GM21447 (cell line): ENCODE results near the gene FERD3L.

Source experiments
- ATAC-seq: cut with Tn5 transposase; IDR thresholded peaks from one replicate; pipeline ENCODE4 v1.9.1; 2021; ENCODE audit not compliant: unreplicated experiment

FERD3L gene

DNA sequence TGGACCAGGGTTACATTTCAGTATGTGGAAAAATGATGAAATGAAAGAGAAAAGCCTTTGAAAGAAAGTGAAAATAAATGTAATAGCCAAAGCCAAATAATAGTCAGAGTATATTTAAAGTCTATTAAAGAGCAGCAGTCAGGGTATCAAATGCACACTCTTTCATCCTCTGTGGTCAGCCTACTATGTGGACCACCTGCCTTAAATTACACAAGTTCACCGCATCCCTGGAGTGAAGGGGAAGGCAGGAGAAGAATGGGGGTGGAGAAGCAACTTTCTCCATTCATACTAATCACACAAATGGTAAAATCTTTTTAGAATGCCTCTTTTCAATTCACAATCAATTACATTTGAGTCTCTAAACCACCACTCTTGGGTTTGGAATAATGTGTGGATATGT is 43.7 kb downstream of the FERD3L start:
- ATAC-seq: no peak

DNA sequence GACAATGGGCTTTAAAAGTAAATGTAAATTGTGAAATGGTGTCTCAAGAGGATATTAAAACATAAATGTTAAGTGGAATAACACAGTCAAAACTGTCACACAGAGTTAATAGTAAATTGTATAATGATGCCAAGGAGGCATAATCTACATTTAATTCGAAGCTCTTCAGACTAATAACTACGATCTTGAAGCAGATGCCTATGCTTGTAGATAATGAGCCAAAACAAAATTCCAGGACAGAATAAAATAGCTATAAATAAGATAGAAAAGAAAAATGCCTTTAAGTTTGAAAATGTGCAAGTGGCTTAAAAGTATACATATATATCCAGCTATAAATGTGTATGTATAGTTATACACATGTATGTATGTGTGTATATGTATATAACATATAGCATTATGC is 45.3 kb downstream of the FERD3L start:
- no peak for ATAC-seq

DNA sequence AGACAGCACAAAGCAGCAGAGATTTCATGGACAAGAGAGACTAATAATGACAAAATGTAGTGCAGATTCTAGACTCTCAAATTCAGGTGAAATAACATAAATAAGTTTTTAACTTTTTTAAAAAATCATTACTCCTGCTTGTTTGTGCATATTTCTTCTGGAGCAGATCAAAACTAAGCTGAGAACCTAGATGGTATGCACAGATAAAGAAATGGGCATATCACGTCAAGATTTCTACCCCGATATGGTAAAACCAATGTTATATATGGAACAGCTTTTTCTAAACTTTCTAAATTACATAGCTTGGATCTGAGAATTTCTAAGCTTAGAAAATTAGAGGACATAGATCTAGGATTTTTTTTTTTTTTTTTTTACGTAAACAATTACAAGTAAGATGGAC is 46.0 kb downstream of the FERD3L start:
- ATAC-seq: no peak

DNA sequence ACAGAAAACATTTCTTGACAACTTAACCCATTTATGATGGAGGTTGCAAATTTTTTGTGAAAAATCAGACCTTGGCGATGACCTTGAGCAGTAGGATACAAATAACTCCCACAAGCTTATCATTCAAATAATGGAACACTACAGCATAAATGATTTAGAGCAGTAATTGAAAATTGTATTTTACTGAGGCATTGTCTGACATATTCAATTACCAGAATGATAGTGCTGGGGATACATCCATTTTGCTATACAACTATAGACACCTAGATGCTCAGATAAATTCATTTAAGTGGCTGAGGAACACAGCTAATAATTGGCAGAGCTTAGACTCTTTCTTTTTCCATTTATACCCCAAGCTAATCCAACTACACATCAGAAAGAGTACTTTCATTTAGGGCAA is 46.7 kb downstream of the FERD3L start:
- no peak for ATAC-seq

DNA sequence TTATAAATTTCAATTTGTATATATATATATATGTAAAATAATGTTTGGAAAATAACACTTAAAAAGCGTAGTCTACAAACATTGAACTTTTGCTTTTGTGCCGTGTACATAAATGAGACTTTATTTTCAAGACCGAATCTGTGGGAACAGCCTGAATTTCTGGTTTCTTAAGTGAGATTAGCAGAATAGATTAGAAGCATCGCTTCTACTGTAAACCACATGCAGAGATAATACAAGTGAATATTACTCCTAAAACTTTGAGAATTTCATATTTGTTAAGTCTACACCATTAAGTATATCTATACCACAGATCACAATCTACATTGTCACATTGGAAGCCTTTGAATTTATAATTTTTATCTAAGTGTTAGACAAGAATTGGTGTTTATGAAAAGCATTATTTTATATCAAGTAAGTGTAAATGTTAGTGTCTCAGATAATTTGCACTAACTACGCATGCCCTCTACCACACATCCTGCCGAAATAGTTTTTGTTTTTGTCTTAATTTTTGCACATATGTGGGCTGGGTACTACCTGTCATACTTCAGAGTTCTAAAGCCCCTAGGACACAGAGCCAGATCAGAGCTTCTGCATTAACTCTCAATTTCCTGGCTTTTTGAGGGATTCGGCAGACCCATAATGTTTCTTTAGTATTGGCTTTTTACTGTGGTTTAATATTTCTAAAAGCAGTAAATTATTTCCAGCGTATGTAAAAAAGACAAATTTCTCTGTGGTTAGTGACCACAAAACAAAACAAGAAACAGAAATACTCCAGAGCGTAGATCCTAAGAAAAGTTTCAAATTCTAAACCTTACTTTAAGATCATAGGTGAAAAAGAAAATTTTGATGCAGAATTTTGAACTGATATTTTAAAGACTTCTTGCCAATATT is 47.8 kb downstream of the FERD3L start:
- no peak for ATAC-seq

DNA sequence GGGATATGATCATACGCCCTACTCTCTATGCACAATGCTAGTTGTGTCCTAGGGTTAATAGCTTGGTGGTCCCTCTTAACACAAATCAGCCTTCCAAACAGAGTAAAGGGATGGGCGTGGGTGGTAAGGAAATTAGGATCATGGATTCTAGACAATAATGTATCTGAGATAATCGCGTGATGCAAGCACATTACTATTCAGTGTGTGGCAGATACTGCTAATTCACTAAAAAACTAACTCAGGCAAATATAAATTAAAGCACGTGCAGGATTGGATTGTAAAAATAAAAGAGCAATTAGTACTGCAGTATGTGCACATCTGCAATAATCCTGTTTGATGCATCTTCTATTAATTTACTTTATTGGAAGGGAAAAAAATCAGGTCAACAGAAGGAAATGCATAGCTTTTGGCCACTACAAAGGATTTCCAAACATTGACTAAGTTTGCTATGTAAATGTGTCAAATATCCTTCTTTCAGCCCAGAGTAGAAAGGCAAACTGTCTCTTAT is 49.8 kb downstream of the FERD3L start:
- no peak for ATAC-seq
